ENCODE data around the gene HBE1. TPM values are rescaled to one million over a fixed set of nuclear protein-coding genes. Genes with fewer than 3 reads are reported as not detected.

HBE1 gene
- total and polyA plus RNA-seq, 2 experiments from 2014 or later = not detected

DNA sequence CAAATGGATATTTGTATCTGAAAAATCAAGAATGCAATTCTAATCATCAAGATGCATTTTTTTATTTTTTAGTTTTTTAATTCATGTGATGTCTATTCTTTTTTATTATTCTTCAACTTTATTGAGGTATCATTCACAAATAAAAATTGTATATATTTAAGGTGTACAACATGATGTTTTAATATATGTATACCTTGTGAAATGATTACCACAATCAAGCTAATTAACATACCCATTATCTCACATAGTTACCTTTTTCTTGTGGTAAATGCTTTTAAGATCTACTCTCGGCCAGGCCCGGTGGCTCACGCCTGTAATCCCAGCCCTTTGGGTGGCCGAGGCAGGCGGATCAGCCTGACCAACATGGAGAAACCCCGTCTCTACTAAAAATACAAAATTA lies 46.6 kb downstream of the HBE1 start:
- ATAC-seq = no peak

More for the DNA sequence above, 46.6 kb downstream of the HBE1 start:
- Histone ChIP-seq H3F3A (replicated peaks; ENCODE audit: low read depth) (no peaks in the 10 kb centered on the region), H3K9me2 (ENCODE audit: insufficient read depth) (no peaks in the 10 kb centered on the region), H3K36me3 (ENCODE audit: insufficient read depth) (no peaks in the 10 kb centered on the region), H3K79me2 (replicated peaks; ENCODE audit: insufficient read depth) (no peaks in the 10 kb centered on the region), H3K4me3 (no peak overlapping the region), H3K4me2 (no peak overlapping the region), H3K4me1 (ENCODE audit: insufficient read depth) (no peaks in the 10 kb centered on the region), H3K27ac (ENCODE audit: low read depth) (no peak overlapping the region), H4K20me1 (replicated peaks; ENCODE audit: insufficient read depth) (no peaks in the 10 kb centered on the region), H3K27me3 (ENCODE audit: insufficient read depth) (no peaks in the 10 kb centered on the region), H2AFZ (no peak overlapping the region)
- Mint-ChIP-seq H3K9me3 (peaks cover 41% of the 10 kb centered on the region), H3K27ac (no peak overlapping the region), H3K27me3 (ENCODE audit: insufficient read depth, low read depth, poor library complexity) (no peaks in the 10 kb centered on the region), H3K4me3 (no peak overlapping the region), H3K36me3 (ENCODE audit: low read depth) (peaks cover 13% of the 10 kb centered on the region; the same call in 2 of the 3 replicates), H3K4me1 (no peaks in the 10 kb centered on the region)
- no peak for TF ChIP-seq NANOG (IDR thresholded peaks at IDR 0.05; ENCODE audit: borderline replicate concordance)
- no peak for TF ChIP-seq EZH2 (IDR thresholded peaks at IDR 0.05; ENCODE audit: low read depth, unreplicated experiment)
- DNase-seq (ENCODE audit: low spot score) = no peak

Other genes starting within 250 kb of the HBE1 start
- gene OR52J3, start 223.4 kb downstream of the HBE1 start, total RNA-seq (2014; rRNA removed; shearing (Covaris generic)) = not detected in 2 replicates
- not detected in 2 replicates for gene OR52J3, start 223.4 kb downstream of the HBE1 start, polyA plus RNA-seq (2016; fragmentation: Nextera tagmentation; extraction: Ambion mirVana)
- gene OR52E2, start 210.3 kb downstream of the HBE1 start, total RNA-seq (2014; rRNA removed; shearing (Covaris generic)) = not detected in 2 replicates
- gene OR52E2, start 210.3 kb downstream of the HBE1 start, polyA plus RNA-seq (2016; fragmentation: Nextera tagmentation; extraction: Ambion mirVana) = not detected in 2 replicates
- not detected in 2 replicates for gene OR52E1, start 200.4 kb downstream of the HBE1 start, total RNA-seq (2014; rRNA removed; shearing (Covaris generic))
- gene OR52E1, start 200.4 kb downstream of the HBE1 start, polyA plus RNA-seq (2016; fragmentation: Nextera tagmentation; extraction: Ambion mirVana) = not detected in 2 replicates
- 0.24 and 0.39 TPM in 2 replicates for gene OR52A5, start 131.6 kb downstream of the HBE1 start, total RNA-seq (2014; rRNA removed; shearing (Covaris generic))
- 0.05 and 0.11 TPM in 2 replicates for gene OR52A5, start 131.6 kb downstream of the HBE1 start, polyA plus RNA-seq (2016; fragmentation: Nextera tagmentation; extraction: Ambion mirVana)
- 4.3 and 4.4 TPM in 2 replicates for gene OR52A1, start 115.2 kb downstream of the HBE1 start, total RNA-seq (2014; rRNA removed; shearing (Covaris generic))
- 0.73 and 0.82 TPM in 2 replicates for gene OR52A1, start 115.2 kb downstream of the HBE1 start, polyA plus RNA-seq (2016; fragmentation: Nextera tagmentation; extraction: Ambion mirVana)
- gene OR51V1, start 69.3 kb downstream of the HBE1 start, total RNA-seq (2014; rRNA removed; shearing (Covaris generic)) = not detected in 2 replicates
- gene OR51V1, start 69.3 kb downstream of the HBE1 start, polyA plus RNA-seq (2016; fragmentation: Nextera tagmentation; extraction: Ambion mirVana) = not detected in 2 replicates
- not detected in 2 replicates for gene HBB, start 42.9 kb downstream of the HBE1 start, total RNA-seq (2014; rRNA removed; shearing (Covaris generic))
- gene HBB, start 42.9 kb downstream of the HBE1 start, polyA plus RNA-seq (2016; fragmentation: Nextera tagmentation; extraction: Ambion mirVana) = not detected in 2 replicates
- not detected in 2 replicates for gene HBD, start 35.5 kb downstream of the HBE1 start, total RNA-seq (2014; rRNA removed; shearing (Covaris generic))
- not detected in 2 replicates for gene HBD, start 35.5 kb downstream of the HBE1 start, polyA plus RNA-seq (2016; fragmentation: Nextera tagmentation; extraction: Ambion mirVana)
- not detected in 2 replicates for gene HBG1, start 20.1 kb downstream of the HBE1 start, total RNA-seq (2014; rRNA removed; shearing (Covaris generic))
- not detected in 2 replicates for gene HBG1, start 20.1 kb downstream of the HBE1 start, polyA plus RNA-seq (2016; fragmentation: Nextera tagmentation; extraction: Ambion mirVana)
- gene HBG2, start 15.2 kb downstream of the HBE1 start, total RNA-seq (2014; rRNA removed; shearing (Covaris generic)) = not detected in 2 replicates
- gene HBG2, start 15.2 kb downstream of the HBE1 start, polyA plus RNA-seq (2016; fragmentation: Nextera tagmentation; extraction: Ambion mirVana) = not detected in 2 replicates
- not detected in 2 replicates for gene OR51B4, start 32.0 kb upstream of the HBE1 start, total RNA-seq (2014; rRNA removed; shearing (Covaris generic))
- gene OR51B4, start 32.0 kb upstream of the HBE1 start, polyA plus RNA-seq (2016; fragmentation: Nextera tagmentation; extraction: Ambion mirVana) = not detected in 2 replicates
- not detected in 2 replicates for gene OR51B2, start 54.4 kb upstream of the HBE1 start, total RNA-seq (2014; rRNA removed; shearing (Covaris generic))
- not detected in 2 replicates for gene OR51B2, start 54.4 kb upstream of the HBE1 start, polyA plus RNA-seq (2016; fragmentation: Nextera tagmentation; extraction: Ambion mirVana)
- not detected in 2 replicates for gene OR51B5, start 73.6 kb upstream of the HBE1 start, total RNA-seq (2014; rRNA removed; shearing (Covaris generic))
- not detected in 2 replicates for gene OR51B5, start 73.6 kb upstream of the HBE1 start, polyA plus RNA-seq (2016; fragmentation: Nextera tagmentation; extraction: Ambion mirVana)
- not detected in 2 replicates for gene OR51B6, start 81.6 kb upstream of the HBE1 start, total RNA-seq (2014; rRNA removed; shearing (Covaris generic))
- not detected in 2 replicates for gene OR51B6, start 81.6 kb upstream of the HBE1 start, polyA plus RNA-seq (2016; fragmentation: Nextera tagmentation; extraction: Ambion mirVana)
- gene OR51M1, start 113.9 kb upstream of the HBE1 start, total RNA-seq (2014; rRNA removed; shearing (Covaris generic)) = 0.03 and 0.35 TPM in 2 replicates
- gene OR51M1, start 113.9 kb upstream of the HBE1 start, polyA plus RNA-seq (2016; fragmentation: Nextera tagmentation; extraction: Ambion mirVana) = not detected in 2 replicates
- gene OR51Q1, start 152.2 kb upstream of the HBE1 start, total RNA-seq (2014; rRNA removed; shearing (Covaris generic)) = not detected in 2 replicates
- gene OR51Q1, start 152.2 kb upstream of the HBE1 start, polyA plus RNA-seq (2016; fragmentation: Nextera tagmentation; extraction: Ambion mirVana) = not detected in 2 replicates
- 1.1 TPM in 1 of 2 replicates, not detected in the other for gene OR51I1, start 171.6 kb upstream of the HBE1 start, total RNA-seq (2014; rRNA removed; shearing (Covaris generic))
- gene OR51I1, start 171.6 kb upstream of the HBE1 start, polyA plus RNA-seq (2016; fragmentation: Nextera tagmentation; extraction: Ambion mirVana) = not detected in 2 replicates
- gene OR51I2, start 179.4 kb upstream of the HBE1 start, total RNA-seq (2014; rRNA removed; shearing (Covaris generic)) = not detected in 2 replicates
- not detected in 2 replicates for gene OR51I2, start 179.4 kb upstream of the HBE1 start, polyA plus RNA-seq (2016; fragmentation: Nextera tagmentation; extraction: Ambion mirVana)
- not detected in 2 replicates for gene OR52D1, start 218.7 kb upstream of the HBE1 start, total RNA-seq (2014; rRNA removed; shearing (Covaris generic))
- not detected in 2 replicates for gene OR52D1, start 218.7 kb upstream of the HBE1 start, polyA plus RNA-seq (2016; fragmentation: Nextera tagmentation; extraction: Ambion mirVana)
- not detected in 2 replicates for gene UBQLN3, start 240.0 kb upstream of the HBE1 start, total RNA-seq (2014; rRNA removed; shearing (Covaris generic))
- gene UBQLN3, start 240.0 kb upstream of the HBE1 start, polyA plus RNA-seq (2016; fragmentation: Nextera tagmentation; extraction: Ambion mirVana) = not detected in 2 replicates
- 0.35 and 0.52 TPM in 2 replicates for gene UBQLNL, start 246.8 kb upstream of the HBE1 start, total RNA-seq (2014; rRNA removed; shearing (Covaris generic))
- gene UBQLNL, start 246.8 kb upstream of the HBE1 start, polyA plus RNA-seq (2016; fragmentation: Nextera tagmentation; extraction: Ambion mirVana) = 0.09 TPM in 1 of 2 replicates, not detected in the other